Breast epithelium (tissue), 4 donors: ENCODE results near the gene ADAMTS2. TPM values are rescaled to one million over a fixed set of nuclear protein-coding genes. Genes with fewer than 3 reads are reported as not detected.

Experiments
- DNase-seq, 2 donors: peaks; one replicate each; pipeline ENCODE4 v3.0.0-alpha.2; 2019; ENCODE audit warnings: low spot score in 2 of 2
- H3K27ac ChIP-seq, 2 donors: fragments of 200-600 bp; sonication (generic) in 1 of 2; one replicate each; pipeline ENCODE4 v1.5.1; 2016 to 2019; ENCODE audit warnings: mild to moderate bottlenecking in 1 of 2
- H3K27me3 ChIP-seq, 2 donors: fragments of 200-600 bp; sonication (generic) in 1 of 2; one replicate each; pipeline versions ENCODE4 v1.5.1 to v1.6.0; 2017 to 2019; ENCODE audit warnings: control low read depth in 1 of 2, mild to moderate bottlenecking in 1 of 2
- H3K36me3 ChIP-seq: fragments of 200-600 bp; one replicate; pipeline ENCODE4 v1.5.1; 2019
- H3K4me1 ChIP-seq, 2 donors: fragments of 200-600 bp; sonication (generic); one replicate each; pipeline ENCODE4 v1.5.1; 2016 to 2019; ENCODE audit warnings: control low read depth in 1 of 2
- H3K4me3 ChIP-seq, 3 donors: fragments of 200-600 bp; sonication (generic); 1 replicate in 2 of 3; 2 replicates in 1 of 3; pipeline ENCODE4 v1.5.1; 2016 to 2019; ENCODE audit warnings: mild to moderate bottlenecking in 3 of 3, moderate library complexity in 2 of 3
- H3K9me3 ChIP-seq, 2 donors: fragments of 200-600 bp; sonication (generic) in 1 of 2; one replicate each; pipeline ENCODE4 v1.5.1; 2016 to 2019; ENCODE audit warnings: control low read depth in 1 of 2
- CTCF ChIP-seq, 3 donors: fragments of 450-650 bp; IDR thresholded peaks; one replicate each; pipeline ENCODE4 v1.5.1; 2016 to 2017; ENCODE audit warnings: antibody characterized with exemption in 3 of 3, mild to moderate bottlenecking in 3 of 3, moderate library complexity in 3 of 3
- POLR2A ChIP-seq: fragments of 450-650 bp; IDR thresholded peaks from one replicate; pipeline ENCODE4 v1.6.1; 2016; ENCODE audit warnings: antibody characterized with exemption, mild to moderate bottlenecking, moderate library complexity
- POLR2AphosphoS5 ChIP-seq, 3 donors: sonication (generic); formaldehyde crosslinking; IDR thresholded peaks; one replicate each; pipeline ENCODE4 v1.6.1; 2017; ENCODE audit warnings: antibody characterized with exemption in 3 of 3
- intact Hi-C: fragments of 100-400 bp; cut with DNase I; formaldehyde crosslinking; loops from one replicate; pipeline ENCODE4 v1.15.1; 2023; ENCODE audit warnings: low total_unique reads
- total RNA-seq, 3 donors: library from RNA; depleted of rRNA; stranded (reverse); fragments of >200 nt; gene quantifications; one replicate each; pipeline ENCODE4 v1.1.0, GENCODE V29; 2016

ADAMTS2 gene
- total RNA-seq, 3 donors from 2014 or later: 11.3 to 51.8 (median 19.7) TPM

GRCh38 chr5:179138568-179138925 lies 206.7 kb downstream of the ADAMTS2 start:
- H3K36me3 ChIP-seq: no peaks in the 10 kb centered on the region
- H3K27ac ChIP-seq: no peak overlapping the region
- no peaks in the 10 kb centered on the region for H3K4me1 ChIP-seq
- no peaks in the 10 kb centered on the region for H3K9me3 ChIP-seq
- H3K4me3 ChIP-seq: no peak overlapping the region
- no peaks in the 10 kb centered on the region for H3K27me3 ChIP-seq
- no peak for DNase-seq
- no peak for TF ChIP-seq POLR2AphosphoS5 (IDR thresholded peaks at IDR 0.05)
- TF ChIP-seq POLR2A: no peak
- no peak for TF ChIP-seq CTCF (IDR thresholded peaks at IDR 0.05)
- intact Hi-C loops: no loop called here

GRCh38 chr5:179137643-179138567 lies 207.4 kb downstream of the ADAMTS2 start:
- Histone ChIP-seq H3K27ac (no peak overlapping the region), H3K4me3 (no peak overlapping the region), H3K36me3 (no peaks in the 10 kb centered on the region), H3K4me1 (no peaks in the 10 kb centered on the region), H3K27me3 (no peaks in the 10 kb centered on the region), H3K9me3 (no peaks in the 10 kb centered on the region)
- DNase-seq: no peak
- intact Hi-C loops: no loop called here
- TF ChIP-seq POLR2AphosphoS5 (IDR thresholded peaks at IDR 0.05) (no peak), POLR2A (no peak), CTCF (IDR thresholded peaks at IDR 0.05) (no peak)

- Histone ChIP-seq H3K36me3 (no peaks in the 10 kb centered on the region), H3K27ac (no peak overlapping the region), H3K9me3 (no peaks in the 10 kb centered on the region), H3K27me3 (no peaks in the 10 kb centered on the region), H3K4me1 (no peaks in the 10 kb centered on the region), H3K4me3 (no peak overlapping the region)
- DNase-seq: no peak
- intact Hi-C loops: no loop called here
- no peak for TF ChIP-seq CTCF (IDR thresholded peaks at IDR 0.05)
- no peak for TF ChIP-seq POLR2A
- no peak for TF ChIP-seq POLR2AphosphoS5 (IDR thresholded peaks at IDR 0.05)
These were observed 208.1 kb downstream of the ADAMTS2 start for GRCh38 chr5:179137016-179137642.

GRCh38 chr5:179135441-179136215 lies 209.6 kb downstream of the ADAMTS2 start:
- H3K27ac ChIP-seq: no peak overlapping the region
- no peaks in the 10 kb centered on the region for H3K36me3 ChIP-seq
- H3K4me3 ChIP-seq: no peak overlapping the region
- no peak for TF ChIP-seq POLR2A
- TF ChIP-seq POLR2AphosphoS5 (IDR thresholded peaks at IDR 0.05): no peak
- no peak for TF ChIP-seq CTCF (IDR thresholded peaks at IDR 0.05)
- H3K9me3 ChIP-seq: no peaks in the 10 kb centered on the region
- H3K4me1 ChIP-seq: no peaks in the 10 kb centered on the region
- intact Hi-C loops: loop anchor here (1.0 kb wide), 1 partner anchor 17 kb away; no protein-coding TSS in a partner anchor
- DNase-seq: no peak
- H3K27me3 ChIP-seq: no peaks in the 10 kb centered on the region
